A549 (cell line): ENCODE results near the gene KRT23. TPM values are rescaled to one million over a fixed set of nuclear protein-coding genes. Genes with fewer than 3 reads are reported as not detected.

Source experiments
- ATAC-seq, 2 experiments: fragments of 200-7000 bp in 1 of 2; fragments of >200 bp in 1 of 2; cut with Nextera tagmentation in 1 of 2; cut with Tn5 transposase in 1 of 2; 3 replicates each; pipeline versions ENCODE4 v1.8.0 to v1.9.1; 2018 to 2020; ENCODE audit warnings: mild to moderate bottlenecking in 1 of 2, moderate library complexity in 1 of 2
- CTCF ChIA-PET: fragments of 300-600 bp; sonication (Branson Sonifier 250); formaldehyde crosslinking; extraction: SDS; loops from one replicate; lab custom pipeline; 2021; ENCODE audit warnings: antibody characterized with exemption, inconsistent platforms; lab: Yijun Ruan, JAX
- POLR2A ChIA-PET: fragments of 350-600 bp; formaldehyde crosslinking; extraction: SDS; loops from one replicate; lab custom pipeline; 2021; ENCODE audit warnings: antibody characterized with exemption, inconsistent platforms; lab: Yijun Ruan, JAX
- DNase-seq, 2 experiments: peaks; one replicate each; pipeline versions ENCODE4 v3.0.0 to v3.0.0-alpha.2; 2011 to 2016; ENCODE audit warnings: low read depth in 1 of 2, low spot score in 1 of 2
- FAIRE-seq: peaks from 2 replicates; lab custom pipeline; 2011; peaks lifted over from hg19 to GRCh38; lab: Jason Lieb, UNC
- H3K27ac ChIP-seq, 2 experiments: fragments of >200 bp; sonication (Bioruptor Twin); formaldehyde crosslinking; 3 replicates each; pipeline ENCODE4 v1.5.1; 2016 to 2017
- H3K4me1 ChIP-seq: fragments of >200 bp; sonication (Bioruptor Twin); formaldehyde crosslinking; 3 replicates; pipeline ENCODE4 v1.6.1; 2016
- H3K4me2 ChIP-seq: fragments of >200 bp; sonication (Bioruptor Twin); formaldehyde crosslinking; 3 replicates; pipeline ENCODE4 v1.6.1; 2016
- H3K4me3 ChIP-seq: fragments of >200 bp; sonication (Bioruptor Twin); formaldehyde crosslinking; 3 replicates; pipeline ENCODE4 v1.5.1; 2016
- H3K9me3 ChIP-seq: fragments of >200 bp; sonication (Bioruptor Twin); formaldehyde crosslinking; 3 replicates; pipeline ENCODE4 v1.6.1; 2016
- ATOH8 ChIP-seq: fragments of 250-450 bp; sonication (Bioruptor Pico); IDR thresholded peaks from 2 replicates; pipeline ENCODE4 v1.5.0; 2020; ENCODE audit warnings: low read depth, mild to moderate bottlenecking, moderate library complexity
- BHLHE40 ChIP-seq: IDR thresholded peaks from 2 replicates; pipeline ENCODE4 v1.6.1; 2012; ENCODE audit warnings: low read depth, low read length, inconsistent platforms
- CBX8 ChIP-seq: fragments of 200-600 bp; sonication (generic); IDR thresholded peaks from 2 replicates; pipeline ENCODE4 v1.6.1; 2016
- CHD4 ChIP-seq: fragments of 200-600 bp; sonication (generic); IDR thresholded peaks from 2 replicates; pipeline ENCODE4 v1.6.1; 2016; ENCODE audit warnings: antibody characterized with exemption, mild to moderate bottlenecking, borderline replicate concordance
- EP300 ChIP-seq, 2 experiments: fragments of >200 bp; sonication (Bioruptor Twin); formaldehyde crosslinking; IDR thresholded peaks; 2 replicates in 1 of 2; 3 replicates in 1 of 2; pipeline ENCODE4 v1.6.1; 2016 to 2017
- FOSL2 ChIP-seq, 2 experiments: fragments of 450-650 bp in 1 of 2; fragments of >200 bp in 1 of 2; sonication (Bioruptor Twin) in 1 of 2; formaldehyde crosslinking; IDR thresholded peaks; 2 replicates each; pipeline versions ENCODE4 v1.5.0 to v1.6.1; 2016 to 2020; ENCODE audit warnings: mild to moderate bottlenecking in 1 of 2, moderate library complexity in 1 of 2
- FOXS1 ChIP-seq: fragments of 250-450 bp; sonication (Bioruptor Pico); IDR thresholded peaks from 2 replicates; pipeline ENCODE4 v1.5.0; 2020; ENCODE audit warnings: mild to moderate bottlenecking, moderate library complexity
- HOXB5 ChIP-seq: fragments of 250-450 bp; sonication (Bioruptor Pico); IDR thresholded peaks from 2 replicates; pipeline ENCODE4 v1.5.0; 2020; ENCODE audit warnings: mild to moderate bottlenecking, moderate library complexity
- JUN ChIP-seq, 2 experiments: fragments of >200 bp; sonication (Bioruptor Twin); formaldehyde crosslinking; IDR thresholded peaks; 2 replicates in 1 of 2; 3 replicates in 1 of 2; pipeline ENCODE4 v1.6.1; 2016 to 2017
- MYC ChIP-seq: IDR thresholded peaks from 2 replicates; pipeline ENCODE4 v1.6.1; 2012; ENCODE audit warnings: mild to moderate bottlenecking, inconsistent platforms, low read length, improper control_type of control experiment, borderline replicate concordance
- NPAS2 ChIP-seq: fragments of 250-450 bp; sonication (Bioruptor Pico); IDR thresholded peaks from 2 replicates; pipeline ENCODE4 v1.8.0; 2022; ENCODE audit warnings: mild to moderate bottlenecking, moderate library complexity, borderline replicate concordance
- PHF8 ChIP-seq: fragments of 200-600 bp; sonication (generic); IDR thresholded peaks from 2 replicates; pipeline ENCODE4 v1.6.1; 2016; ENCODE audit warnings: low read depth, mild to moderate bottlenecking, antibody characterized with exemption, moderate library complexity, borderline replicate concordance
- RAD21 ChIP-seq, 2 experiments: fragments of >200 bp in 1 of 2; sonication (Bioruptor Twin) in 1 of 2; formaldehyde crosslinking in 1 of 2; IDR thresholded peaks in 1 of 2; conservative IDR thresholded peaks in 1 of 2; 2 replicates in 1 of 2; 3 replicates in 1 of 2; pipeline ENCODE4 v1.6.1; 2012 to 2018; ENCODE audit warnings: inconsistent platforms in 1 of 2
- RNF2 ChIP-seq: fragments of 200-600 bp; sonication (generic); IDR thresholded peaks from 2 replicates; pipeline ENCODE4 v1.6.1; 2016; ENCODE audit warnings: low read depth, mild to moderate bottlenecking, antibody characterized with exemption, moderate library complexity, borderline replicate concordance
- SMC3 ChIP-seq: fragments of >200 bp; sonication (Bioruptor Twin); formaldehyde crosslinking; IDR thresholded peaks from 3 replicates; pipeline ENCODE4 v1.6.1; 2018; ENCODE audit warnings: inconsistent platforms
- SREBF2 ChIP-seq: fragments of 450-650 bp; IDR thresholded peaks from 2 replicates; pipeline ENCODE4 v1.6.1; 2014; ENCODE audit warnings: mild to moderate bottlenecking, moderate library complexity
- TFCP2L1 ChIP-seq: fragments of 250-450 bp; sonication (Bioruptor Pico); IDR thresholded peaks from 2 replicates; pipeline ENCODE4 v1.5.0; 2021; ENCODE audit warnings: mild to moderate bottlenecking
- TP53 ChIP-seq: fragments of 250-450 bp; sonication (Bioruptor Pico); IDR thresholded peaks from 2 replicates; pipeline ENCODE4 v1.5.0; 2021; ENCODE audit warnings: mild to moderate bottlenecking, moderate library complexity
- ZSCAN20 ChIP-seq: fragments of 250-450 bp; sonication (Bioruptor Pico); IDR thresholded peaks from 2 replicates; pipeline ENCODE4 v1.8.0; 2022; ENCODE audit warnings: mild to moderate bottlenecking, moderate library complexity
- WGBS: methylation state at CpG from one replicate; pipeline ENCODE4 v1.1.6; 2017; ENCODE audit errors: missing lambda C conversion rate; 5-methylcytosine and 5-hydroxymethylcytosine counted together
- polyA plus RNA-seq, 4 experiments: library from polyadenylated mRNA; depleted of rRNA in 3 of 4; stranded (reverse); fragments of >200 nt; fragmentation: RNase III in 1 of 4; extraction: RNeasy Plus Mini Kit Qiagen cat#74134 plus additional on column Dnase treatment in 1 of 4; gene quantifications; 2 replicates in 3 of 4; 3 replicates in 1 of 4; pipeline ENCODE4 v1.2.3, GENCODE V29; 2011 to 2017
- TF ChIP-seq, protein P1 (sequence below): IDR thresholded peaks from 2 replicates; pipeline ENCODE4 v1.6.1; 2012
- TF ChIP-seq, protein P2 (sequence below): fragments of >200 bp; sonication (Bioruptor Twin); formaldehyde crosslinking; IDR thresholded peaks from 3 replicates; pipeline ENCODE4 v1.5.1; 2016
- TF ChIP-seq, protein P3 (sequence below): fragments of >200 bp; sonication (Bioruptor Twin); formaldehyde crosslinking; IDR thresholded peaks from 3 replicates; pipeline ENCODE4 v1.6.1; 2016

Gene KRT23
- polyA plus RNA-seq, 2 of the 4 experiments (the other 2 are of a cell fraction): not detected

- TF ChIP-seq, protein P1, sequence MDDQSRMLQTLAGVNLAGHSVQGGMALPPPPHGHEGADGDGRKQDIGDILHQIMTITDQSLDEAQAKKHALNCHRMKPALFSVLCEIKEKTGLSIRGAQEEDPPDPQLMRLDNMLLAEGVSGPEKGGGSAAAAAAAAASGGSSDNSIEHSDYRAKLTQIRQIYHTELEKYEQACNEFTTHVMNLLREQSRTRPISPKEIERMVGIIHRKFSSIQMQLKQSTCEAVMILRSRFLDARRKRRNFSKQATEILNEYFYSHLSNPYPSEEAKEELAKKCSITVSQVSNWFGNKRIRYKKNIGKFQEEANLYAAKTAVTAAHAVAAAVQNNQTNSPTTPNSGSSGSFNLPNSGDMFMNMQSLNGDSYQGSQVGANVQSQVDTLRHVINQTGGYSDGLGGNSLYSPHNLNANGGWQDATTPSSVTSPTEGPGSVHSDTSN: no peak
- TF ChIP-seq SMC3 (peak; percentile 37), TFCP2L1 (CRISPR knock-in tag) (no peak), RNF2 (no peak), CBX8 (no peak), ATOH8 (CRISPR knock-in tag) (no peak), JUN (IDR thresholded peaks at IDR 0.05) (peak; percentile 75; a peak in 3 of 5 replicates), FOXS1 (no peak), HOXB5 (CRISPR knock-in tag) (no peak), PHF8 (no peak), TP53 (no peak), SREBF2 (no peak), MYC (no peak), NPAS2 (CRISPR knock-in tag) (no peak), FOSL2 (IDR thresholded peaks at IDR 0.05) (peak; percentile 69), FOSL2 (CRISPR knock-in tag; IDR thresholded peaks at IDR 0.05) (peak; percentile 82), EP300 (IDR thresholded peaks at IDR 0.05) (peak; percentile 80 to 88; a peak in 4 of 5 replicates), ZSCAN20 (CRISPR knock-in tag) (no peak), RAD21 (conservative IDR thresholded peaks at IDR 0.05 in 1 of 2, IDR thresholded peaks at IDR 0.05 in 1 of 2) (peak in 1 of 2 experiments; percentile 50; a peak in 3 of 5 replicates), BHLHE40 (no peak)
- TF ChIP-seq, protein P2, sequence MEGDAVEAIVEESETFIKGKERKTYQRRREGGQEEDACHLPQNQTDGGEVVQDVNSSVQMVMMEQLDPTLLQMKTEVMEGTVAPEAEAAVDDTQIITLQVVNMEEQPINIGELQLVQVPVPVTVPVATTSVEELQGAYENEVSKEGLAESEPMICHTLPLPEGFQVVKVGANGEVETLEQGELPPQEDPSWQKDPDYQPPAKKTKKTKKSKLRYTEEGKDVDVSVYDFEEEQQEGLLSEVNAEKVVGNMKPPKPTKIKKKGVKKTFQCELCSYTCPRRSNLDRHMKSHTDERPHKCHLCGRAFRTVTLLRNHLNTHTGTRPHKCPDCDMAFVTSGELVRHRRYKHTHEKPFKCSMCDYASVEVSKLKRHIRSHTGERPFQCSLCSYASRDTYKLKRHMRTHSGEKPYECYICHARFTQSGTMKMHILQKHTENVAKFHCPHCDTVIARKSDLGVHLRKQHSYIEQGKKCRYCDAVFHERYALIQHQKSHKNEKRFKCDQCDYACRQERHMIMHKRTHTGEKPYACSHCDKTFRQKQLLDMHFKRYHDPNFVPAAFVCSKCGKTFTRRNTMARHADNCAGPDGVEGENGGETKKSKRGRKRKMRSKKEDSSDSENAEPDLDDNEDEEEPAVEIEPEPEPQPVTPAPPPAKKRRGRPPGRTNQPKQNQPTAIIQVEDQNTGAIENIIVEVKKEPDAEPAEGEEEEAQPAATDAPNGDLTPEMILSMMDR: no peak
- TF ChIP-seq, protein P3, sequence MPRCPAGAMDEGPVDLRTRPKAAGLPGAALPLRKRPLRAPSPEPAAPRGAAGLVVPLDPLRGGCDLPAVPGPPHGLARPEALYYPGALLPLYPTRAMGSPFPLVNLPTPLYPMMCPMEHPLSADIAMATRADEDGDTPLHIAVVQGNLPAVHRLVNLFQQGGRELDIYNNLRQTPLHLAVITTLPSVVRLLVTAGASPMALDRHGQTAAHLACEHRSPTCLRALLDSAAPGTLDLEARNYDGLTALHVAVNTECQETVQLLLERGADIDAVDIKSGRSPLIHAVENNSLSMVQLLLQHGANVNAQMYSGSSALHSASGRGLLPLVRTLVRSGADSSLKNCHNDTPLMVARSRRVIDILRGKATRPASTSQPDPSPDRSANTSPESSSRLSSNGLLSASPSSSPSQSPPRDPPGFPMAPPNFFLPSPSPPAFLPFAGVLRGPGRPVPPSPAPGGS: peak; percentile 78; the same call in 1 of the 3 replicates
Observed at GRCh38 chr17:40956401-40957254, 19.2 kb upstream of the KRT23 start (continued).

DNA sequence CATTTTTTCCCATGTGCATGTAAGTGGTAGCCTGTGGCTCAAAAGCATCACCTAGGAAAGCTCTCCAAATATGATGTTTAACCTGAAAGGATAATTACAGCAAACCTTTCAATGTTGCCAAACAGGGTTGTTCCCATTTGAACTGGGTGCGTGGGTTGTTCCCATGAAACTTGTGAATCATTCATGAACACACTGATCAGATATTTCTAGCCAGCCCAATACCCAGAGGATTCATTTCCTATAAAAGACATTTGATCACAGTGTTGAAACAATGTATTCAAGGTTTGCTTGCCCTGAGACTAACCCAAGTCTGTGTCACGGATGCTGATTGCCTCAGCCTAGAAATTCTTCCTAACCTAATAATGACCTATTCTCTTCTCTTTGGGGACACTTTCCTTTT lies 16.4 kb upstream of the KRT23 start:
- TF ChIP-seq FOSL2 (IDR thresholded peaks at IDR 0.05): no peak
- TF ChIP-seq FOSL2 (CRISPR knock-in tag; IDR thresholded peaks at IDR 0.05): 0 out of 2 replicates have a peak, but pooled peaks have one; percentile 18
- no peak for TF ChIP-seq CHD4
- CTCF ChIA-PET: interaction anchor here (0.7 to 1.3 kb wide), 4 partner anchors 10 to 709 kb away, joined by 3 to 5 read pairs (median 4); no protein-coding TSS in a partner anchor
- Histone ChIP-seq H3K4me2 (no peak overlapping the region), H3K27ac (peak overlapping the region in 1 of 2 experiments; percentile 54; a peak in 2 of 6 replicates), H3K4me1 (peaks cover 41% of the 10 kb centered on the region), H3K9me3 (no peaks in the 10 kb centered on the region), H3K4me3 (no peak overlapping the region)
- DNase-seq (peak in 1 of 2 experiments; percentile 21), ATAC-seq (no peak), FAIRE-seq (no peak)
- 53% methylated on average over 2 of the region's 2 CpGs for WGBS
- POLR2A ChIA-PET: interaction anchor here (0.6 kb wide), 1 partner anchor 417 kb away, joined by 4 read pairs; no protein-coding TSS in a partner anchor
